ENCODE data around the gene CCDC179.
A peak's percentile ranks its signal among the peaks of the same experiment; 100 is the strongest.

- TF ChIP-seq CTCF (IDR thresholded peaks at IDR 0.05) (peak; percentile 48; the same call in 1 of the 2 replicates), FOXP4 (CRISPR knock-in tag; IDR thresholded peaks at IDR 0.05) (0 out of 2 replicates have a peak, but pooled peaks have one; percentile 21), ZNF263 (CRISPR knock-in tag; IDR thresholded peaks at IDR 0.05; ENCODE audit: low read depth) (no peak), MAX (CRISPR knock-in tag; IDR thresholded peaks at IDR 0.05) (no peak), USF1 (CRISPR knock-in tag; IDR thresholded peaks at IDR 0.05) (no peak), TCF7 (CRISPR knock-in tag; IDR thresholded peaks at IDR 0.05; ENCODE audit: low read depth) (no peak), E2F1 (CRISPR knock-in tag; IDR thresholded peaks at IDR 0.05) (no peak), TEAD4 (CRISPR knock-in tag; IDR thresholded peaks at IDR 0.05) (no peak), USF2 (CRISPR knock-in tag; IDR thresholded peaks at IDR 0.05) (no peak), MXD4 (CRISPR knock-in tag; IDR thresholded peaks at IDR 0.05; ENCODE audit: borderline replicate concordance) (no peak), ATF6 (CRISPR knock-in tag; IDR thresholded peaks at IDR 0.05) (no peak)
Measured at GRCh38 chr11:22829231-22830081, 30.8 kb downstream of the CCDC179 start, which contains the start of gene SVIP.

Measured in WTC11 (cell line).